NK-92 (cell line): ENCODE data around the gene CYFIP1.
"Not testable (repeated sequence)": the region's sequence is repeated elsewhere in the genome, so short reads cannot be mapped to it uniquely, and the experiment has no call there.

Experiments
- DNase-seq: peaks from one replicate; lab custom pipeline; 2025; ENCODE audit not compliant: unreplicated experiment; lab: John Stamatoyannopoulos, UW

The CYFIP1 gene

GRCh38 chr15:22980189-22981050 is at the start of gene CYFIP1:
TSS of gene CYFIP1 (minus strand) at chr15:22980368. CDS start at chr15:22947285, 33,083 bp downstream.
- DNase-seq = no peak

GRCh38 chr15:23026218-23026617 is 46.0 kb upstream of the CYFIP1 start:
- no peak for DNase-seq

GRCh38 chr15:23022156-23022555 is 42.0 kb upstream of the CYFIP1 start:
- no peak for DNase-seq

GRCh38 chr15:23014394-23015000 is 34.3 kb upstream of the CYFIP1 start:
- DNase-seq = no peak

GRCh38 chr15:23013681-23014080 is 33.5 kb upstream of the CYFIP1 start:
- DNase-seq = no peak

- DNase-seq = not testable (repeated sequence)
These were observed 32.4 kb upstream of the CYFIP1 start for GRCh38 chr15:23012616-23013015.

GRCh38 chr15:23003736-23004135 is 23.6 kb upstream of the CYFIP1 start:
- no peak for DNase-seq

- no peak for DNase-seq
These were observed 22.8 kb upstream of the CYFIP1 start for GRCh38 chr15:23002920-23003319.

- DNase-seq = no peak
These were observed 15.6 kb upstream of the CYFIP1 start for GRCh38 chr15:22995795-22996194.

GRCh38 chr15:22992024-22992326 is 11.8 kb upstream of the CYFIP1 start:
- no peak for DNase-seq

GRCh38 chr15:22989576-22990477 is 9.7 kb upstream of the CYFIP1 start:
- no peak for DNase-seq

GRCh38 chr15:22988811-22989210 is 8.6 kb upstream of the CYFIP1 start:
- DNase-seq = no peak

GRCh38 chr15:22981931-22982330 is 1.8 kb upstream of the CYFIP1 start:
- not testable (repeated sequence) for DNase-seq

- DNase-seq = no peak
These were observed 1.1 kb upstream of the CYFIP1 start for GRCh38 chr15:22981051-22981840.

GRCh38 chr15:22979238-22980188 is 655 bp downstream of the CYFIP1 start:
- no peak for DNase-seq

GRCh38 chr15:22978691-22979237 is 1.4 kb downstream of the CYFIP1 start:
- no peak for DNase-seq

- DNase-seq = no peak
These were observed 5.4 kb downstream of the CYFIP1 start for GRCh38 chr15:22974745-22975144.

- no peak for DNase-seq
These were observed 6.2 kb downstream of the CYFIP1 start for GRCh38 chr15:22973987-22974386.

GRCh38 chr15:22973286-22973685 is 6.9 kb downstream of the CYFIP1 start:
- DNase-seq = no peak
